Measurements from ENCODE around the gene TAPBP. TPM values are rescaled to one million over a fixed set of nuclear protein-coding genes. Genes with fewer than 3 reads are reported as not detected.
A peak's percentile ranks its signal among the peaks of the same experiment; 100 is the strongest.
"Not testable (repeated sequence)": the region's sequence is repeated elsewhere in the genome, so short reads cannot be mapped to it uniquely, and the experiment has no call there.

Gene TAPBP
- total RNA-seq, 1 donor from 2014 or later: 132 TPM

GRCh38 chr6:33296797-33297405, 17.0 kb downstream of the TAPBP start:
- no peak for DNase-seq (ENCODE audit: low spot score)

GRCh38 chr6:33295621-33296369, 18.1 kb downstream of the TAPBP start:
- DNase-seq (ENCODE audit: low spot score): no peak

GRCh38 chr6:33294086-33294823, 19.6 kb downstream of the TAPBP start:
- no peak for DNase-seq (ENCODE audit: low spot score)

DNA sequence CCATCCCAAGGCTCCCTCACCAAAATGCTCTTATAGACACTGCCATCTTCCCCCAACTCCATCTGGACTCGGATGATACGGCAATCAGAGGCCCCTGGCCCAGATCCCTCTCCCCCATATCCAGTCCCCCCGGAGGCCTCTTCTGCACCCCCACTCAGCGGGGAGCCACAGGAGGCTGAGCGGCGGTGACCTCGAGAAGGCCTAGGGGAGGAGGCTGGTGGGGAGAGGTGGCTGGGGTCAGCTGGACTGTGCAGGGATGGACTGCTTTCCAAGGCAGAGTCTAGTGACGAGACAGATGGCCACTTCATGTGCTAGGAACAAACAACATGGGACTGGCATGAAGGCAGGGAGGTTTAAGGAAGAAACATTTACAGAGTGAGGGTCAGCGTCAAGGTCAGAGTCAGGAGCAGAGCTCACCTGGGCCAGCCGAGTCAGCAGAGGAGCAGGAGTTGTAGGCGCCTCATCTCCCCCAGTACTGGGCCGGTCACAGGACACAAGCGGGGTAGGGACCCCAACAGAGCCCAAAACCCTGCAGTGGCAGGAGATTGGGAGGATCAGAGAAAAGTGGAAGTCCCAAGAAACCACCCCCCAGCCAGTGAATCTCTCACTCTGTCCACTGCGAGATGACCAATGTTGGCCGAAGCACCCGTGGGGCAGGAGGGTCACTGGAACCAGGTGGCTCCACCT, 20.7 kb downstream of the TAPBP start:
- no peak for DNase-seq (ENCODE audit: low spot score)

DNA sequence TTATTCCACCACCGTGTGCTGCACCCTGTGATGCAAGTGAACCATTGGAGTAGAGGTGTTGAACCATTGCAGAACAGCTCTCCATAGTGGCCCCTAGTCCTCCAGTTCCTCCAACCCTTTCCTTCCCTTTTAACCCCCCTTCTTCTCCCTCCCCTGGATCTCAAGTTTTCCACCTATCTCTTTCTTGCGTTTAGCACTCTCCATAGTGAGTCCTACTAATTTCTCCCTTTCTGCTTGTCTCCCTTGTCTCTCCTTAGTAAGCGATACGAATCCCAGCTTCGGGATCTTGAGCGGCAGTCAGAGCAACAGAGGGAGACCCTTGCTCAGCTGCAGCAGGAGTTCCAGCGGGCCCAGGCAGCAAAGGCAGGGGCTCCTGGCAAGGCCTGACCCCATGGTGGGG, 23.4 kb downstream of the TAPBP start:
- DNase-seq (ENCODE audit: low spot score): no peak

DNA sequence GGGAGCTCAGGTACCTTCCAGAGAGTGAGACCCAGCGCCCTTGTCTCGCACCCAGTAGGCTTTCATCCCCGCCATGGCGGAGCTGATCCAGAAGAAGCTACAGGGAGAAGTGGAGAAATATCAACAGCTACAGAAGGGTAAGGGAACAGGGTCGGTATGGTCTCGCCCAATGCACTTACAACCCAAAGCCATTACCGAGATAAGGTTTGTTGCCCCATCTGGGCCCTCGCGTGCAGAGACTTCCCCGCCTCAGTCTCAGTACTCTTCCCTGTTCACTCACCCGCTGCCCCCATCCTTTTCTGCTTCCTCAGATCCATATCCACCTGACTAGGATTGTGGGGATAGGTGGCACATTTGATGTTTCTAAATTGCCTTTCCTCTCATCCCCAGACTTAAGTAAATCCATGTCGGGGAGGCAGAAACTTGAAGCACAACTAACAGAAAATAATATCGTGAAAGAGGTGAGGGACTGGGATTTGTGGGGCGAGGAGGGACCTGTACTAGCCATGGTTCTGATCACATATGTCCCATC, 24.0 kb downstream of the TAPBP start:
- DNase-seq (ENCODE audit: low spot score): no peak

DNA sequence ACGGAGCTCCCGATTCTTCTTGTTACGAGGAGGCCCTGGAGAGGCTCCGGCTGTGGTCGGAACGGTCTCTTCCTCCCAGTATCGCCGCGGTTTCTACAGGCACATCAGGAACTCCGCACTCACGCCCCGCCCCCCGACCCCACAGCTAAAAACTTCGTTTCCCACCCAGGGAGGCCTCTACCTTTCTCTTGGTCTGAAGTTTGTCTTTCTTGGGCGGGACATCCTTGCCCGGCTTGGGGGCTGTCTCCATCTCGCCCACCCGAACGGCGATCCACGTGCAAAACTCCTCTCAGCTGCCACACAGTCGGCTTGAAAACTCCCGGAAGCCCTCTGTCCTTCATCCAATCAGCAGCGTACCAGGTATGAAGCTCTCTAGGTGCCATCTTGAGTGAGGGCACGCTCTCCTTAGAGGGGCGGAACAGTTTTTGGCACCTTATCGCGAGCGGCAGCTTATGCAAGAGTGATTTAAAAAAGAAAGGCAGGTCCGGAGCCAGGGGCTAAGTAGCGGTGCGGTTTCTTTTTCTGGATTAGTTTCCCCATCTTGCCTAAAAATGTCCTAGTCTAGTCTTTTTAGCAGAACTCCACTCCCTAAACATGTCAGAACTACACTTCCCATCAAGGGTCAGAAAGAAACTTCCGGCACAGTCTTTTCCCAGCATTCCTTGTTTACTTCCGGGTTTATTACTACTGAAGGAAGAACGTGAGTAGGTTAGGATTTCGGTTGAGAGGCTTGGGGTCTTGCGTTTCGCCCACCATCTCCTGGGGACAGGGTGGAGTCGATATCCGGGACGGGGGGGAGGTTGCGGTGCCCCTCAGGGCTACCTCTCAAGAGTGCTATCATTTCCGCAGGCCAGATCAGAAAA, 24.7 kb downstream of the TAPBP start, which contains the start of the genes PFDN6 and WDR46:
Gene PFDN6 (plus strand): TSS at position 681 of the 863 bp plus-strand sequence. CDS start 256 bp downstream, outside the sequence.
Gene WDR46 (minus strand): TSS at position 319 of the 863 bp plus-strand sequence. CDS start 69 bp downstream, at position 250.
- peak; percentile 82 for DNase-seq (ENCODE audit: low spot score)

DNA sequence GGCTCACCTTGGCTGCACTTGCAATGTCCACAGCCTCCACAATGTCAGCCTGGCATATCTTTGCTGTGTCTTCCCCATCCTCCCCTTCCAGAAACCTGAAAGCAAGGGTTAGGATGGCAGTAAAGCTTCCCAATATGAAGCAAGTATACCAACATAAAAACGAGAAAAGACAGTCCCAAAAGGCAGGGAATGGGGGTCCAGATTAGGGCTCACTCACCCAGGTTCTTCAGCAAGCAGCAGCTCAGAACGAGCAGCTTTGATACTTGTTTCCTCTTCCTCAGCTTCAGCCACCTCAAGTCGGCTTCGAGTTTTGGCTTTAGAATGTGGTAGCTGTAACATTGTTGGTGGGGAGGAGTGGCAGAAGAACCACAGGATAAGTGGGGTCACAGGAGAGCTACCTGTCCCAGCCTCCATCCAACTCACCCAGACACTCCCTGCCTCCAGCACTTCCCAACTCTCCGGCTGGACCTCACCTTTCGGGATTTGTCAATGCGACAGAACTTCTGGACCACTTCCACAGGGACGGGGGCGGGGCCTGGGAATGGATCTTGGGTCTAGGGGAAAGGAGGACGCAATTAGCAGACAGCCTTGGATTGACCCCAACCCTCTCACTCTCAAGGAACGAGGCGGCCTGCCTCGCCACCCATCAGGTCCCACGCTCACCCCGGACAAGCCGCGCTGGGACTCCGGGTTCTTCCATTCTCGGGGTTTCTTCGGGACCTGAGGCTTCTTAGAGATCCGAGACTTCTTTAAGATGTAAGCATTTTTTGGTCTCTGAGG, 25.5 kb downstream of the TAPBP start:
- no peak for DNase-seq (ENCODE audit: low spot score)

DNA sequence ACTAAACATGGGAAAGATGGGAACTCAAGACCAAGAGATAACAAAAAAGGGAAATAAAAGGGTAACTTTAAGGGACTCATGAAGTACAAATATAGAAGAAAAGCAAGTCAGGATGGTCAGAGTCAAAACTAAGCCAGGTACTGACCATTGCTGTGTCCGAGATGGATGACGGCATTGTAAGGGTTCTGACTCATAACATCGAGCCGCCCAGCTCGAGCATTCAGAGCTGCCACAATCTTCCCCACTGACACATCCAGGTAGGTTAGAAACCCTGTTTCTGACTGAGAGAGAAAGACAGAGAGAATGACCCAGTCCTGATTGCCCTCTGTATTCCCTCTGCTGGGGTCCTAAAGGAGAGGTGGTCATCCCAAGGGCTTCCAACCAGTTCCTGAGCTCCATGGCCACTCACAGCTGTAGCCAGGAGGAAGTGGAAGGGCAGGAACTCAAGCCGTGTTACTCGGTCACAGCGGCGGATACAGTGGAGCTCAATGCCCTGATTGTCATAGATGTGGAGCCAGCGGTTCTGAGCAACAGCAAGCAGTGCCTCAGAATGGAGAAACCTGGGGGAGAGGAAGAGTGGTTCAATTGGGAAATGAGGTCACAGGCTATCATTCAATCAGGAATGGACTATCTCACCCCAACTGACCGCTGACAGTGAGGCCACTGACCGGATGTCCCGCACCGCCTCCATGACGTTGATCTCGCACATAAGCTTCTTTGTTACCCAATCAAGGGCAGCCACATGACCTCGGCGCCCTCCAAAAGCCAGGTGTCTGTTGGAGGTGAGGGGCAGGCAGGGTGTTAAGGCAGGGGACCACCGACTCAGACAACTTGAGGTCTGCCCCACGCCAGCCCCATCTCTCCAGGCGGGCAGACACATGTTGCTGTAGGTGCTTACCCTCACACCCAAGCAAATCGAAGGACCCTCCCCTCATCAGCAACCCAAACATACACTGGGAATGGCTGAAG, 26.6 kb downstream of the TAPBP start:
- DNase-seq (ENCODE audit: low spot score): no peak

GRCh38 chr6:33285214-33285613, 28.7 kb downstream of the TAPBP start:
- not testable (repeated sequence) for DNase-seq (ENCODE audit: low spot score)

- DNase-seq (ENCODE audit: low spot score): no peak
Observed at GRCh38 chr6:33280539-33280938, 33.3 kb downstream of the TAPBP start.

DNA sequence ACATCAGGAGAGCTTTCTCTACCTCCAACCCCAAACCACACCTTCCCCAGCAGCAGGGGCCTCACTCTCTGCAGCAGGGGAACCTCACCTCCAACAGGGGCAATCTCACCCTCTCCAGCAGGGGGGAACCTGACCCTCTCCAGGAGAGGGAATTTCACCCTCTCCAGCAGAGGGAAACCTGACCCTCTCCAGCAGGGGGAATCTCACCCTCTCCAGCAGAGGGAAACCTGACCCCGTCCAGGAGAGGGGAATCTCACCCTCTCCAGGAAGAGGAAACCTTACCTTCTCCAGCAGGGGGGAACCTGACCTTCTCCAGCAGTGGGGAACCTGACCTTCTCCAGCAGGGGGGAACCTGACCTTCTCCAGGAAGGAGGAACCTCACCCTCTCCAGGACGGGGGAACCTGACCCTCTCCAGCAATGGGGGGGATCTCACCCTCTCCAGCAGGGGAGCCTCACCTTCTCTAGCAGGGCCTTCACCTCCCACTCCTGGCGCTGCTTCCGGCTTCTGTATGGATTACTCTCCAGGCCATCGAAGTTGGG, 33.8 kb downstream of the TAPBP start:
- DNase-seq (ENCODE audit: low spot score): no peak

- no peak for DNase-seq (ENCODE audit: low spot score)
Observed at GRCh38 chr6:33279257-33279695, 34.6 kb downstream of the TAPBP start.

DNA sequence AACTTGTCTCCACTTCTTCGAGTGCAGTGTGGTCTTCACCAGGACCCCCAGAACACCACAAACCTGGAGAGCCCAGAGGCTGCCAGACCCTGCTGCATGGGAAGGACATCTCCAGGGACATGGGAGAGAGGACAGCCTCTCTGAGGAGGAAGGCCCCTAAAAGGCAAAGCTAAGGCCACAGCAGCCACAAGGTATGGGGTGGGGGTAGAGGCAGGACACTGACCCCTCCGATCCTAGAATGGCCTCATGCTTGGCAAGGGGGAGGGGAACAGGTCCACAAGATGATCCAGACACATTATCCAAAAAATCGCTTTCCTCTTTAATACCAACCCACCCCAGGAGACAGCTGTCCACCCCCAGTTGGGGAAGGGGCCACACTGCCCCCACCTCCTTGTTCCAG, 35.1 kb downstream of the TAPBP start:
- no peak for DNase-seq (ENCODE audit: low spot score)

DNA sequence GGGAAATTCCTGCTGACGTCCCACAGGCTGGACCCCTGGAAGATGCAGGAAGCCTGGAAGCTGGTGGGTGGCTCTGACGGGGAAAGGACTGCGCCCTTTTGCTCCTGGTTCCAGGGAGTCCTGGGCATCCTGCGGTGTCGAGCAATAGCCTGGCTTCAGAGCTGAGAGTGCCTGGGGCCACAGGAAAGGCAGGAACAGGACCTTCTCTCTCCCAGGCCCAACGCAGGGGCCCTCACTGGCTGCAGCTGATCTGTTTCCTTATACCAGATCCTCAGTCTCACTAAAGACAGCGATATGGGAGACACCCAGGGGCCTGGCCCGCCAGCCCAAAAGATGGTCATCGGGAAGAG, 35.5 kb downstream of the TAPBP start:
- no peak for DNase-seq (ENCODE audit: low spot score)

- DNase-seq (ENCODE audit: low spot score): no peak
Observed at GRCh38 chr6:33277663-33278391, 36.1 kb downstream of the TAPBP start.

DNA sequence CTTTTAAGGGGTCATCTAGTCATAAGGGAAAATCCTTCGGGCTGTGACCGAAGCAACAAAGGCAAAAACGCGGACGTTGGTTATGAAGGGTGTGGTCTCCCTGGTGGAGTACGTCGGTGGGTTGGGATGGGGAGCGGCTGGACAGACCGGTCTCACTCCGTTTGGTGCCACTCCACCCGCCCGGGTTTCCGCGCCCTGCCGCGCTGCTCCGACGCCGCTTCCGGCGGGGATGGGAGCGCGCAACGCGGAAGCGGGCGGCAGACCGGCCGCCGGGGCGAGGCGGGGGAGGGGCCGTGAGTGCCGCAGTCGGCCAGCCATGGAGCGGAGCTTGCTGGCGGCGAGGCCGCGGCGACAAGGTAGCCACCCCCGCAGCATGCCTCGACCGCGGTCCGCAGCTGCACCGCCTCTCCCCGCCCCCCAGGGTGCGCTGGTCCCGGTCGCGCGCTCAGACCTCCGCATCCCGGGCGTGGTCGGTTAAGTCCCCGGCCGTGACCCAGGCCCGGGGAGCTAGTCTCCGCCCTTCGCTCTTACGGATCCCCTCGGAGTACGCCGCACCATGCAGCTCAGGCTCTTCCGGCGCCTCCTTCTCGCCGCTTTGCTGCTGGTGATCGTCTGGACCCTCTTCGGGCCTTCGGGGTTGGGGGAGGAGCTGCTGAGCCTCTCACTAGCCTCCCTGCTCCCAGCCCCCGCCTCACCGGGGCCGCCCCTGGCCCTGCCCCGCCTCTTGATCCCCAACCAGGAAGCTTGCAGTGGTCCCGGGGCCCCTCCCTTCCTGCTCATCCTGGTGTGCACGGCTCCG, 36.8 kb downstream of the TAPBP start, which contains the start of gene B3GALT4:
Gene B3GALT4 (plus strand): TSS at position 260 of the 799 bp plus-strand sequence. CDS start 297 bp downstream, at position 557.
- peak; percentile 90 for DNase-seq (ENCODE audit: low spot score)

Data from ureter (tissue), 1 donor.